Fibroblast of pulmonary artery (primary cell): ENCODE results near the gene TPSAB1.

ENCODE experiments used
- DNase-seq: peaks from one replicate; pipeline ENCODE4 v3.0.0-alpha.2; 2010; ENCODE audit warnings: low read depth
- H3K4me3 ChIP-seq: replicated peaks from 2 replicates; pipeline ENCODE4 v1.5.1; 2011; ENCODE audit warnings: low read depth, mild to moderate bottlenecking, control low read depth, low read length, moderate library complexity
- CTCF ChIP-seq: IDR thresholded peaks from 2 replicates; pipeline ENCODE4 v1.5.1; 2011; ENCODE audit warnings: mild to moderate bottlenecking, control low read depth, low read length, inconsistent platforms; ENCODE audit errors: missing control alignments

TPSAB1 gene

GRCh38 chr16:1282324-1282973, 41.9 kb downstream of the TPSAB1 start:
- no peak for DNase-seq
- no peak for TF ChIP-seq CTCF
- no peak overlapping the region for H3K4me3 ChIP-seq

- H3K4me3 ChIP-seq = no peak overlapping the region
- no peak for TF ChIP-seq CTCF
- no peak for DNase-seq
Measured at GRCh38 chr16:1283296-1283695, 42.8 kb downstream of the TPSAB1 start.

DNA sequence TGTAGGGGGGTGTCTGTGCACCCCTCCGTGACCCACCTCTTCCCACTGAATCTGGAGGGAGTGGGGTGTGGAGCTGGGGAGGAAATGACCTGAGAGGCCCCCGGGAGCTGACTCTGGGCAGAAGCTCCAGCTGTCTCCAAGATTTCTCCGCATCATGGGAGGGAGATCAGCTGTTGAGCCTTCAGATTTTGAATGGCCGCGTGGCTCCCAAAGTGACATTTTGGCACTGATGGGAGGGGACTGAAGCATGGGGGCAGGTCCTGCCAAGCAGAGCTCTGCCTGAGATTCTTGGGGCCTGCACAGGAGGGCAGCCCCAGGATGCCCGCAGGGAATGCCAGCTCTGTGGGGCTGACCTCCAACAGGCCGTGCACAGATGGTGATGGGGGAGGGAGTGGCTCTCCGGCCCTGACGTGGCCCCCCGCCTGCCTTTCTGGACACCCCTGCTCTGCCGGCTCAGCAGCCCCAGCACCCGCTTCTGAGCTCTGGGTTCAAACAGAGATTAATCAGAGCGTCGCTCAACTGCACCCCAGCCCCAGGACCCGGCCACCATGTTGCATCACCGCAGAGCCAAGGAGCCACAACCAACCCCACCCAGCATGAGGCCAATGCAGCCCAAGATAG, 43.6 kb downstream of the TPSAB1 start:
- TF ChIP-seq CTCF = no peak

GRCh38 chr16:1285669-1286512, 45.4 kb downstream of the TPSAB1 start:
- TF ChIP-seq CTCF = no peak
- no peak for DNase-seq

More for the DNA sequence above, 43.6 kb downstream of the TPSAB1 start:
- no peak for DNase-seq
- H3K4me3 ChIP-seq = no peak overlapping the region

GRCh38 chr16:1286513-1287094, 46.1 kb downstream of the TPSAB1 start:
- no peak overlapping the region for H3K4me3 ChIP-seq

More at GRCh38 chr16:1285669-1286512, 45.4 kb downstream of the TPSAB1 start:
- H3K4me3 ChIP-seq = no peak overlapping the region

More at GRCh38 chr16:1286513-1287094, 46.1 kb downstream of the TPSAB1 start:
- no peak for DNase-seq
- no peak for TF ChIP-seq CTCF
